HL-60 (cell line): ENCODE data around the gene SH3RF1.
"Not testable (repeated sequence)": the region's sequence is repeated elsewhere in the genome, so short reads cannot be mapped to it uniquely, and the experiment has no call there.

Experiments
- POLR2AphosphoS5 ChIP-seq: IDR thresholded peaks from 2 replicates; pipeline ENCODE4 v1.6.1; 2012; ENCODE audit warnings: low read depth
- TF ChIP-seq, protein P1 (sequence below): IDR thresholded peaks from one replicate; pipeline ENCODE4 v1.5.1; 2011; ENCODE audit warnings: low read length, control low read depth, inconsistent platforms; ENCODE audit not compliant: insufficient read depth

DNA sequence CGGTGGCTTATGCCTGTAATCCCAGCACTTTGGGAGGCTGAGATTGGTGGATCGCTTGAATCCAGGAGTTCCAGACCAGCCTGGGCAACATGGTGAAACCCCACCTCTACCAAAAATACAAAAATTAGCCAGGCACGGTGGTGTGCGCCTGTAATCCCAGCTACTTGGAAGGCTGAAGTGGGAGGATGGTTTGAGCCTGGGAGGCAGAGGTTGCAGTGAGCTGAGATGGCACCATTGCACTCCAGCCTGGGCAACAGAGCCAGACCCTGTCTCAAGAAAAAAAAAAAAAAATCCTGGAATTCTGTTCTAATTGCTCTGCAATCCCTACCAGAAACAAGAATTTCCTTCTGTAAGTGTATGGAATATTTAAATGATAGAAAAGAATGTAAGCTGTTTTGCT lies 67.5 kb downstream of the SH3RF1 start:
- TF ChIP-seq, protein P1, sequence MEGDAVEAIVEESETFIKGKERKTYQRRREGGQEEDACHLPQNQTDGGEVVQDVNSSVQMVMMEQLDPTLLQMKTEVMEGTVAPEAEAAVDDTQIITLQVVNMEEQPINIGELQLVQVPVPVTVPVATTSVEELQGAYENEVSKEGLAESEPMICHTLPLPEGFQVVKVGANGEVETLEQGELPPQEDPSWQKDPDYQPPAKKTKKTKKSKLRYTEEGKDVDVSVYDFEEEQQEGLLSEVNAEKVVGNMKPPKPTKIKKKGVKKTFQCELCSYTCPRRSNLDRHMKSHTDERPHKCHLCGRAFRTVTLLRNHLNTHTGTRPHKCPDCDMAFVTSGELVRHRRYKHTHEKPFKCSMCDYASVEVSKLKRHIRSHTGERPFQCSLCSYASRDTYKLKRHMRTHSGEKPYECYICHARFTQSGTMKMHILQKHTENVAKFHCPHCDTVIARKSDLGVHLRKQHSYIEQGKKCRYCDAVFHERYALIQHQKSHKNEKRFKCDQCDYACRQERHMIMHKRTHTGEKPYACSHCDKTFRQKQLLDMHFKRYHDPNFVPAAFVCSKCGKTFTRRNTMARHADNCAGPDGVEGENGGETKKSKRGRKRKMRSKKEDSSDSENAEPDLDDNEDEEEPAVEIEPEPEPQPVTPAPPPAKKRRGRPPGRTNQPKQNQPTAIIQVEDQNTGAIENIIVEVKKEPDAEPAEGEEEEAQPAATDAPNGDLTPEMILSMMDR = not testable (repeated sequence)
- TF ChIP-seq POLR2AphosphoS5 = not testable (repeated sequence)
